ENCODE results near the gene TBC1D32.
"Not testable (repeated sequence)": the region's sequence is repeated elsewhere in the genome, so short reads cannot be mapped to it uniquely, and the experiment has no call there.

TBC1D32 gene

DNA sequence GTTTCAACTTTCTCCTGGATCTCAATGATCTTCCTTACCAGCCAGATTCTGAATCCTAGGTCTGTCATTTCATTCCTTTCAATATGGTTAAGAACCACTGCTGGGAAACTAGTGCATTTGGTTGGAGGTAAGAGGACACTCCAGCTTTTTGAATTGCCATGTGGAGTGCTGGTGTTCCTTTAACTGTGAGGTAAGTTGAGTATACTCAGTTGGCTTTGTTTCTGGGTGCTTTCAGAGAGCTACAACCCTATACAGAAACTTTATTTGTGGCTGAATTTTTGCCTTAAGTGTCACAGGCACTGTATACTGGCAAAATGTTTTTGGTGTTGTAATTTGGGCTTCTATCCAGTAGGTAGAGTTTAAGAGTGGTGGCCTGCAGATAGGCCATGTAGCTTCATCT, 175.8 kb downstream of the TBC1D32 start:
- in situ Hi-C loops (cut with MboI; ENCODE audit: low pct_unique_long_range_greater_than_20kb, low sequenced_read_pairs): no loop called here
- DNase-seq: no peak

DNA sequence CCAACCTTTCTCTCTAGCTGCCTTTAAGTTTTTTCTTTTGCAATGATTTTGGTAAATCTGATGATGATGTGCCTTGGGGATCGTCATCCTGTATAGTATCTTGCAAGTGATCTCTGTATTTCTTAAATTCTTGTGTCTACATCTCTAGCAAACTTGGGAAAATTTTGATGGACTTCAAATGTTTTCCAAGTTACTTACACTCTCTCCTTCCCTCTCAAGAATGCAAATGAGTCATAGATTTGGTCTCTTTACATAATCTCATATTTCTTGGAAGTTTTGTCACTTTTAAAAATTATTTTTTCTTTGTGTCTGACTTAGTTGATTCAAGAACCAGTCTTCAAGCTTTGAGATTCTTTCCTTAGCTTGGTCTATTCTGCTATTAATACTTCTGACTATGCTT, 176.4 kb downstream of the TBC1D32 start:
- no peak for DNase-seq
- in situ Hi-C loops (cut with MboI; ENCODE audit: low pct_unique_long_range_greater_than_20kb, low sequenced_read_pairs): no loop called here

DNA sequence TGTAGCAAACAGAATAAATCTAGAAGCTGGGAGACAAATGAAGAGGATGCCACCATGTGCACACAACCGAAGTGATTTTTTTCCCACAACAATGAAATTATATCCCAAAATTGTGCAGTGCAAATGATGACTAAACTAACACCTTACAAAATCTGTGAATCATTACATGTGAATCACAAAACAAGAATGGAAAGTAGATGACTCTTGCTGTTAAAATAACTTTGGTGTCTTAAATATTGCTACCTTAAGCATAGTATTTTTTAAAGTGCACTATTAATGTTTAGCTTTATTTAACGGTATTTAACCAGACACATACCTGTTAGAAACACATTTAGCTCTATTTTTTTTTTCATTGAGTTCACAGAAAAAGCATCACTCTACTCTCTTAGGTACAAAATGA, 190.8 kb downstream of the TBC1D32 start:
- no peak for DNase-seq
- in situ Hi-C loops (cut with MboI; ENCODE audit: low pct_unique_long_range_greater_than_20kb, low sequenced_read_pairs): no loop called here

DNA sequence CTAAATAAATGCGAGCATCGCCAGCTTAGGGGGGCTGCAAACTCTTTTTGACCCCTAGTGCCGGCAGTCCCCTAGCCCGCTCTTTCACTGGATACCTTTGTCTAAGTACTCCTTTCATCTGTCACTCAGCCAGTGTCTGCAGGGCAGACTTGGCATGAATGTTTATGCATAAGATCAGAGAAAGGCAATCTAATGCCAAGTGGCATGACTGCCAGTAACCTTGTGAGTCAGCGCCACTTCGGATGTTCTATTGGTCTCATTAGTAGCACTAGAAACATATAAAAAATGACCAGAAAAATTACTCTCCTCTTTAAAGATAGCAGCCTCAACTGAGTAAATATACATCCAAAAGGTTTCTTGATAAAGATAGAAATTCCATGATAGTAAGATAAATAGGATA, 192.2 kb downstream of the TBC1D32 start:
- no peak for DNase-seq
- in situ Hi-C loops (cut with MboI; ENCODE audit: low pct_unique_long_range_greater_than_20kb, low sequenced_read_pairs): no loop called here

DNA sequence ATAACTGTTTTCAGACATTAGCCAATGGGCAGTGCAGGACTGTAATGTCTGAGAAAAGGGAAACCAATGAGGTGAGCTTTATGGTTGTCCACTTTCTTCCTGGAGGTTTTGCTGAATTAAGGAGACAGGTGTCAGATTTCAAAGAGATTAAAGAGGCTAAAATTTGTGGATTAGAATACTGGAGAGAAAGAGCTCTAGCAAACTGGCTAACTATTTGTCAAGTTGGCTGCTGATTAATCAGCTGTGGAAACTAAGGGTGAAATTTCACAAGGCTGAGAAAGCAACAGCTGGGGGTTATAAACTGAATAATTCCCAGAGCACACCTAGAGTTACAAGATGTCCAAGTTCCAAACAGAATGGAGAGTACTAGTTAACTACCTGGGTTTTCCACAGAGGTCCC, 198.9 kb downstream of the TBC1D32 start:
- no peak for DNase-seq
- in situ Hi-C loops (cut with MboI; ENCODE audit: low pct_unique_long_range_greater_than_20kb, low sequenced_read_pairs): no loop called here

DNA sequence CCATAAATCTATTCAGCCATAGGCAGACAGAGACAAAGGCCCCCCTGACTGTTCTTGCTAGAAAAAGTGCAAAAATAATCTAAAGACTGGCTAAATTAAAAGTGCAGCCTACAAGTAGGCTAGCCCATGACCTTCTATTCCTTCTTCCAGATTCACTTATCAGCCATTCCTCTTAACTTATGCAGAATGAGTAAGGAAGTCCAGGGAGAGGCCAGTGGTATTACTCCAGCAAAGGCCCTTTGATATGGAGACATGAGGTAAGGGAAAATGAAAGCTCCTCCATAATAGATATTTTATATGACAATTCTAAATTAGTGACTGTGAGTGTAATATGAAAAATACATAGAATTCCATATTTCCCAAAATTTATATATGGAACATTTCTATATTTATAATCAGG, 199.4 kb downstream of the TBC1D32 start:
- in situ Hi-C loops (cut with MboI; ENCODE audit: low pct_unique_long_range_greater_than_20kb, low sequenced_read_pairs): no loop called here

DNA sequence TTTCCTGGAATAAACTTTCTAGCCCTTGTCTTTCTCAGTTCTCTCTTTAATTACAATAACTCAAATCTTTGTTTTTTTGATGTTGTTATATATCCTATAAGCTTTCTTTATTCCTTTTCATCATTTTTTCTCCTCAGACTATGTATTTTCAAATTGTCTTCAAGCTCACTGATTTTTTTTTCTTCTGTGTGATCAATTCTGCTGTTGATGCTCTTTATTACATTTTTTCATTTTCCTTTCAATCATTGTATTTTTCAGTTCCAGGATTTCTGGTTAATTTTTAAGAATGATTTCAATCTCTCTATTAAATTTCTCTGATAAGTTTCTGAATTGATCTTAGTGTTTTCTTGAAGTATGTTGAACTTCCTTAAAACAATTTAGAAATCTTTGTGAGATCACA, 209.7 kb downstream of the TBC1D32 start:
- in situ Hi-C loops (cut with MboI; ENCODE audit: low pct_unique_long_range_greater_than_20kb, low sequenced_read_pairs): no loop called here
- no peak for DNase-seq

More for the DNA sequence above, 199.4 kb downstream of the TBC1D32 start:
- DNase-seq: no peak

DNA sequence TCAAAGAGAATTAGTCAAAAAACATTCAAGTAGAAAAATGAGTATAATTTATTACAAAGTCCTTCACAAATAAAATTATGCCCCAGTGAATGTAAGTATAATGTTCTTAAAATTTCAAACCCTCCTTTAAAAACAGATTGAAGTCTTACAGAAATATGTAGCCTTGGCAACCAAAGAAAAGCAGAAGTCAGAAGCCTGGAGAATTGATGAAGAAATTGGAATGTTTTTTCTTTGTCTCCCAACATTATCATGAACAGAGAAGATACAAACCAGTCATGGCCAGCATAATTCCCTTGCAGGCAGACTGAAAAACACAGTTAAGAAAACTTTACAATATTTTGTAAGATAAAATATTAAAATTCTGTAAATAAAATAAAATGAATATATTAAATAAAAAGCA, 221.9 kb downstream of the TBC1D32 start:
- DNase-seq: no peak
- in situ Hi-C loops (cut with MboI; ENCODE audit: low pct_unique_long_range_greater_than_20kb, low sequenced_read_pairs): no loop called here

DNA sequence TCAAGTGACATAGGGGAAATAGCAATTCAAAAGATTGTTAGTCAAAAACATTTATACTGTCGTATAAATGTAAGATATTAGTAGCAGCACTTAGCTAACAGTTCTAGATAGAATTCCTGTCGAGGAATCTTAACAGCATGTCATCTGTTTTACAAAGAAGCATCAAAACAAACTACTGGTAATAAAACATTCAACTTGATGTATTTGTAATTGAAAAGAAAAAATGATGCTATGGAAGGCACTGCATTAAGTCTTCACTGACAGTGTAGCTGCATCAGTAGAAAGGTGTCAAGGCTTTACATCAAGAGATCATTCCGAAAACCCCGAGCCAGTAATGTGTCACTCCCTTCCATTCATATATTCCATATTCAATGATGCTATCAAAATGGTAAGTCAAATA, 223.5 kb downstream of the TBC1D32 start:
- no peak for DNase-seq
- in situ Hi-C loops (cut with MboI; ENCODE audit: low pct_unique_long_range_greater_than_20kb, low sequenced_read_pairs): no loop called here

DNA sequence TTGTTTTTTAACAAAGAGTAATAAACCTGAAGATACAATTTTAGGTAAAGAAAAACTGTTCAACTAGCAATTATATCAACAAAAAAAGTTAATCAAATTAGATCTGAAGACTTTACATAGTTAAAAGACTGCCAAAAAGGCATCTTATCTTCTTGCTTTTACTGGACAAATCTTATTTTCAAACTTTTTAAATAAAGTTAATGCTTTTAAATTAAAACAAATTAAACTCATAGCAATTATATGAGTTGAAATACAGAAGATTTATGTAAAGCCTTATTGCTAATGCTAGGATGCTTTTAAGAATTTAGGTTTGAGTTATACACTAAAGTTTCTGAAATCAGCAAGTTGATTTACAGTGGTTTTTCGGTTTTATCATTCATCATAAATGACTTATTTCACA, 227.3 kb downstream of the TBC1D32 start:
- no peak for DNase-seq
- in situ Hi-C loops (cut with MboI; ENCODE audit: low pct_unique_long_range_greater_than_20kb, low sequenced_read_pairs): no loop called here

DNA sequence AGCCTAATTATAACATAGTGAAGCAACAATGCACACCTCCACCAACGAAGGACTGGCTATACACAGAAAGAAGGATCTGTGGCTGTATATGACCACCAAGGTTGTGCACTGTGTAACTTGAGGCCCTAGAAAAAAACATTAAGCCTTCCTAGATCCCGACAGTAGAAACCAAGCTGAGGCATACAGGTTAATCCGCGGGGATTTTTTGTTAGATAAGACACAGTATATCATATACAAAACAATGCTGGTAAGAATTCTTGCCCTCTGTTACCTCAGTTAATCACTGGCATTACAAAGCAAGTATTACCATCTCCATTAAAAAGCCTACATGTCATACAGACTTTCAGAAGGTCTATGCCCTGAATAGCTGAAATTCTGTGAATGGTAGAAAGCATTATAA, 228.8 kb downstream of the TBC1D32 start:
- in situ Hi-C loops (cut with MboI; ENCODE audit: low pct_unique_long_range_greater_than_20kb, low sequenced_read_pairs): no loop called here
- DNase-seq: no peak

DNA sequence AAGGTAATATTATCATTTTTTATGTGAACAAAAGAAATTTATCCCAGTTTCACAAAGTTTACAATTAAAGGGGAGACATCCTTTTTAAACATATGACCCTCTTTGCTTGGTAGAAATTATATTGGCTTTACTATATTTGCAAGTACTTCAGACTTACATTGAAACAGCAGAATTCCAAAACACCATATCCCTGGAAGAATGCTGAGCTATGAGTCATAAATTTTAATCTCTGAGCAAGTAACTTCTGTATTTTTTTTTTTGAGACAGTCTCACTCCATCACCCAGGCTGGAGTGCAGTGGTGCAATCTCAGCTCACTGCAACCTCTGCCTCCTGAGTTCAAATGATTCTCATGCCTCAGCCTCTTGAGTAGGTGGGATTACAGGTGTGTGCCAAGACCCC, 240.4 kb downstream of the TBC1D32 start:
- in situ Hi-C loops (cut with MboI; ENCODE audit: low pct_unique_long_range_greater_than_20kb, low sequenced_read_pairs): no loop called here
- no peak for DNase-seq

DNA sequence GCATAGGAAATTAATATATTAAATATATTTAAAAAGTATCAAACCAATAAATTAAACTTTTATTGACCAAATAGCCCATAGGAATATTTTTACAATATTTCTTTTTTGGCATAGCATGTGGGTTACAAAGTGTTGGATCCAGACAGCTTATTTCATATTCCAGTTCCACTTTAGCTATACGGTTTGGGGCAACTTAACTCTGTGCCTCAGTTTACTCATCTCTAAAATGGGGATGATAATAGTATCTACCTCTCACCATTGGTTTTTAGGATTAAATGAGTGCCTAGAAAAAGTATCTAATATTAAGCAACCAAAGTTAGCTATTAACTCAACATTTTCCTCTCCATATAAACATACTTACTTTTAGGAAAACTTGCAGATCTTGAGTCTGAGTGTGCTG, 243.8 kb downstream of the TBC1D32 start:
- in situ Hi-C loops (cut with MboI; ENCODE audit: low pct_unique_long_range_greater_than_20kb, low sequenced_read_pairs): no loop called here
- no peak for DNase-seq

DNA sequence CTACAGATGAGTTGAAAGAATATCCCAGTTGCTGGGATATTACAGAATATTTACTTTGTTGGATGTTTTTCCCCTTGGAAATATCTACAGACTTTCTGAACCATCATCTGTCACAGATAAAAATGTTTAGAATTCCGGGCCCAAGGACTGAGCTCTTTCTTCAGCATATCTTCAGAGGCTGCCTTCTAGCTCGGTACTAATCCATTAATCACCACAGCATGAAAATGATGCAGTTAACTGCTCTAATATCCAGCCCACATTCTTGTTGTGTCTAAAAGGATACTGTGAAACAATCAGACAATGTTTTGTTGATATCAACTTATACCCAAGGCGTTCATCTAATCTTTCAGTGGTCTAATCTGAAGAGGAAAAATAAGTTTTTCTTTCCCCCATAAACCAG, 247.4 kb downstream of the TBC1D32 start:
- no peak for DNase-seq
- in situ Hi-C loops (cut with MboI; ENCODE audit: low pct_unique_long_range_greater_than_20kb, low sequenced_read_pairs): no loop called here

DNA sequence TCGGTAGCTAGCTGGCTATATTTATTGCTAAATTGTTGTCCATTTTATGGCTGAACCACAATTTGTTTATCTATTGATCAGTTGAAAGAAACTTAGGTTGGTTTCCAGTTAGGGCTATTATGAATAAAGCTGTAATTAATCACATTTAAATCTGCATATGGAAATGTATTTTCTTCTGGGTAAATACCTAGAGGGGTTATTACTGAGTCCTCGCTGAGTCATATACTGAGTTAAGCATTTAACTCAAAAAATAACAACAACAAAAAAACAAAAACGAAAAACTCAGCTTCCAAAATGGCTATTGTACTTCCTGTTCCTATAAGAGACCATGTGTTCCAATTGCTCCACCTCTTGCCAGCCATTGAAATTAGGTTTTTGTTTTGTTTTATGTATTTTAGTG, 258.2 kb downstream of the TBC1D32 start:
- DNase-seq: no peak
- in situ Hi-C loops (cut with MboI; ENCODE audit: low pct_unique_long_range_greater_than_20kb, low sequenced_read_pairs): no loop called here

DNA sequence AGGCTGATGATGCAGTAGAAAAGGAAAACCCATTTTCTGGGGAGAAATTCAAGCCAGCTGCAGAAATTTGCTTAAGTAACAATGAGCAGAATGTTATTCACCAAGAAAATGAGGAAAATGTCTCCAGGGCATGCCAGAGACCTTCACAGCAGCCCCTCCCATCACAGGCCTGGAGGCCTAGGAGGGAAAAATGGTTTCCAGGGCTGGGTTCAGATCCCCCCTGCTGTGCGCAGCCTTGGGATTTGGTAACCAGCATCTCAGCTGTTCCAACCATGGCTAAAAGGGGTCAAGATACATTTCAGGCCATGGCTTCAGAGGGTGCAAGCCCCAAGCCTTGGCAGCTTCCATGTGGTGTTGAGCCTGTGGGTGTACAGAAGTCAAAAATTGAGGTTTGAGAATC, 265.5 kb downstream of the TBC1D32 start:
- in situ Hi-C loops (cut with MboI; ENCODE audit: low pct_unique_long_range_greater_than_20kb, low sequenced_read_pairs): not testable (repeated sequence)

DNA sequence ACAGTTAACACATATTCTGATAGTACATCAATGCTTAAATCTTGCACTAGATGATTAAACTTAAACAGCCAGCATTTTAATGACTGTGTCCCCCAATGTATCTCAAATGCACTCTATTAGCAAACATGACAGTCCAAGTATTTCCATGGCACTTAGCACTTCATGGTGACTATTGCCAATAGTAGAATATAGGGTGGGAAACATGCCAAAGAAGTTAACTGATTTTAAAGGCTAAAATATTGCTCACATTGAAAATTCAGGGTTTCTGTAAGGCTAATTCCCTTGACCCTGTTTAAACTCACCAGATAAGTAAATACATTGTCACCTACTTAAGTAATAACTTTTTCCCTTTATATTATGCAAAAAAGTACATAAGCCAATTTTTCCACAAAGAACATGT, 266.9 kb downstream of the TBC1D32 start:
- no peak for DNase-seq
- in situ Hi-C loops (cut with MboI; ENCODE audit: low pct_unique_long_range_greater_than_20kb, low sequenced_read_pairs): no loop called here

More for the DNA sequence above, 265.5 kb downstream of the TBC1D32 start:
- DNase-seq: not testable (repeated sequence)

DNA sequence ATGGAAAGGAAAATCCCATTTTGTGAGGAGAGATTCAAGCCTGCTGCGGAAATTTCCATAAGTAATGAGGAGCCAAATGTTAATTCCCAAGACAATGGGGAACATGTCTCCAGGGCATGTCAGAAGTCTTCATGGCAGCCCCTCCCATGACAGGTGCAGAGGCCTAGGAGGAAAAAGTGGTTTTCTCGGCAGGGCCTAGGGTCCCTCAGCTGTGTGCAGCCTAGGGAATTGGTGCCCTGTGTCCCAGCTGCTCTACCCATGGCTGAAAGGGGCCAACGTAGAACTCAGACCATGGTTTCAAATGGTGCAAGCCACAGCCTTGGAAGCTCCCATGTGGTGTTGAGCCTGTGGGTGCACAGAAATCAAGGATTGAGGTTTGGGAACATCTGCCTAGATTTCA, 269.9 kb downstream of the TBC1D32 start:
- DNase-seq: no peak
- in situ Hi-C loops (cut with MboI; ENCODE audit: low pct_unique_long_range_greater_than_20kb, low sequenced_read_pairs): no loop called here

DNA sequence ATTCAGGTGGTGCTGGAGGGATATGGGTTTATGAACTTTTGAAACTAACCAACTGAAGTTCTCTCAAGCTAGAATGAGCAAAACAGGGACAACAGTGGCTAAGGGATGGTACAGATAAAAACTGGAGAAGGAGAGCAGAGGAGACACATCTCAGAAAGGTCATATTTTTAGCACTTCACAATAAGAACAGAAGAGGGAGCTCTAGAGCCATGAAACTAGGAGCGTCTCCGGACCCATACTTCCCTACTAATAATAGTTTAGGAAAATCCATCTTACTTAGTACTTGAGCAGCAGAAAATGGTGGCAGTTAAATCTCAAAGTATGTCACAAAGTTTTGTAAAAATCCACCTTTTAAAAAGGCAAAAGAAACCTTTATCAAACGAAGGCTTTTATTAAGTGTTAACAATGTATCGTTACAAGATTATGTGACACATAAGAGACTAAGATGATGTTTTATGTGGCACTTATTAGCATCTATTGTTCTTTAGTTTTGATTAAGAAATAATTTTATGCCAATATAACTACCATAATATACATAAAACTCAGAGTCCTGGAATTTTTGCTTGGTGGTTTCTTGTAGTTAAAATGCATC, 278.6 kb downstream of the TBC1D32 start:
- in situ Hi-C loops (cut with MboI; ENCODE audit: low pct_unique_long_range_greater_than_20kb, low sequenced_read_pairs): no loop called here
- DNase-seq: peak; percentile 64

DNA sequence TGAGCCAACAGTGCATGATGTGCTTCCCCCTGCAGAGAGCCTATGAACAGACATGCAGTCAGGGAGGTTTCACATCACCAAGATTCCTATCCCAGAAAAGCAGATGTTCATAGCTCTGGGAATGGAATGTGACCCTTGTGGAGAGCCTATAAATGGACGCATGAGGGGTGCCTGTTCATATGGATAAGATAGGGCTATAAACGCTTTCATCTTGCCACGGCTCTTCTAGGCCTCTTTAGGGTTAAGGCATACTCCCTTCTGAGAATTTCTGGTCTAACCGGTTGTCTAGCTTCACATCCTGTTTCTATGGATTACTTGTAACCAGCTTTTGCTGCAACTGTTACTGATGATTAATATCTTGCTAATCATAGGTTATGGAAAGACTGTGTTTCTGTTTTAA, 285.7 kb downstream of the TBC1D32 start:
- DNase-seq; in situ Hi-C loops (cut with MboI; ENCODE audit: low pct_unique_long_range_greater_than_20kb, low sequenced_read_pairs): not testable (repeated sequence)

DNA sequence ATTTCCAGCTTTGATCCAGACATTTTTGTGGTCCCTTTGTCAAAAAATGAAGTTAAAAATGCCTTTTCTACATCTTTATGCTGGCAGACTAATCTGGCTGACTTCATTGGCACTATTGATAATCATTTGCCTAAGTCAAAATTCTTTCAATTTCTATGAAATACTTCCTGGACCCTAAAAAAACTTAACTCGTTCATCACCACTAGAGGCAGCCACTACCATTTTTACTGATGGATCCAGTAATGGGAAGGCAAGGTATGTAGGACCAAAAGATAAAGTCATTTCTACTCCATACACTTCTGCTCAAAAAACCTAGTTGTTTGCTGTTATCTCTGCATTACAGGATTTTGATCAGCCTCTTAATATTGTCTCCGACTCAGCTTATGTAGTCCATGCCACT, 289.4 kb downstream of the TBC1D32 start:
- in situ Hi-C loops (cut with MboI; ENCODE audit: low pct_unique_long_range_greater_than_20kb, low sequenced_read_pairs); DNase-seq: not testable (repeated sequence)

DNA sequence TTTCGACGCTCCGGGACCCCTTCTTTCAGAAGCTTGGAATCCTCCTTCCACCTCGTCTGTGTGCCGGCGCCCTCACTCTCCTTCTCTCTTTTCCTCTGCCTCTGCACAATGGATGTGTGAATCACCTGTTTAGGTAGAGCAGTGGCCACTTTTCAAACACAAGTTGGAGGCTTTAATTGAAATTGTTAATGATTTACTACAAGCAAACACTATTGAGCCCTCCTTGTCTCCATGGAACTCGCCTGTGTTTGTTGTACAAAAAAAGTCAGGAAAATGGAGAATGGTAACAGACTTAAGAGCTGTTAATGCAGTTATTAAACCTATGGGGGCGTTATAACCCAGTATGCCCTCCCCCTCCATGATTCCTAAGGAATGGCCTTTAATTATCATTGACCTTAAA, 290.6 kb downstream of the TBC1D32 start:
- DNase-seq; in situ Hi-C loops (cut with MboI; ENCODE audit: low pct_unique_long_range_greater_than_20kb, low sequenced_read_pairs): not testable (repeated sequence)
